GOT3 (cell line): ENCODE results near the gene NBPF6.
"Not testable (repeated sequence)": the region's sequence is repeated elsewhere in the genome, so short reads cannot be mapped to it uniquely, and the experiment has no call there.

Source experiments
- DNase-seq: peaks from one replicate; lab custom pipeline; 2025; ENCODE audit warnings: mixed read lengths; lab: John Stamatoyannopoulos, UW

Gene NBPF6, protein sequence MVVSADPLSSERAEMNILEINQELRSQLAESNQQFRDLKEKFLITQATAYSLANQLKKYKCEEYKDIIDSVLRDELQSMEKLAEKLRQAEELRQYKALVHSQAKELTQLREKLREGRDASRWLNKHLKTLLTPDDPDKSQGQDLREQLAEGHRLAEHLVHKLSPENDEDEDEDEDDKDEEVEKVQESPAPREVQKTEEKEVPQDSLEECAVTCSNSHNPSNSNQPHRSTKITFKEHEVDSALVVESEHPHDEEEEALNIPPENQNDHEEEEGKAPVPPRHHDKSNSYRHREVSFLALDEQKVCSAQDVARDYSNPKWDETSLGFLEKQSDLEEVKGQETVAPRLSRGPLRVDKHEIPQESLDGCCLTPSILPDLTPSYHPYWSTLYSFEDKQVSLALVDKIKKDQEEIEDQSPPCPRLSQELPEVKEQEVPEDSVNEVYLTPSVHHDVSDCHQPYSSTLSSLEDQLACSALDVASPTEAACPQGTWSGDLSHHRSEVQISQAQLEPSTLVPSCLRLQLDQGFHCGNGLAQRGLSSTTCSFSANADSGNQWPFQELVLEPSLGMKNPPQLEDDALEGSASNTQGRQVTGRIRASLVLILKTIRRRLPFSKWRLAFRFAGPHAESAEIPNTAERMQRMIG

GRCh38 chr1:108450043-108450442 lies at the start of gene NBPF6:
TSS of gene NBPF6 (plus strand) at chr1:108450343. CDS start at chr1:108450602, 259 bp downstream.
- DNase-seq, result not testable (repeated sequence)

GRCh38 chr1:108411098-108411833 lies 38.9 kb upstream of the NBPF6 start:
- DNase-seq, result not testable (repeated sequence)

GRCh38 chr1:108420129-108420528 lies 30.0 kb upstream of the NBPF6 start:
- DNase-seq, result not testable (repeated sequence)

DNA sequence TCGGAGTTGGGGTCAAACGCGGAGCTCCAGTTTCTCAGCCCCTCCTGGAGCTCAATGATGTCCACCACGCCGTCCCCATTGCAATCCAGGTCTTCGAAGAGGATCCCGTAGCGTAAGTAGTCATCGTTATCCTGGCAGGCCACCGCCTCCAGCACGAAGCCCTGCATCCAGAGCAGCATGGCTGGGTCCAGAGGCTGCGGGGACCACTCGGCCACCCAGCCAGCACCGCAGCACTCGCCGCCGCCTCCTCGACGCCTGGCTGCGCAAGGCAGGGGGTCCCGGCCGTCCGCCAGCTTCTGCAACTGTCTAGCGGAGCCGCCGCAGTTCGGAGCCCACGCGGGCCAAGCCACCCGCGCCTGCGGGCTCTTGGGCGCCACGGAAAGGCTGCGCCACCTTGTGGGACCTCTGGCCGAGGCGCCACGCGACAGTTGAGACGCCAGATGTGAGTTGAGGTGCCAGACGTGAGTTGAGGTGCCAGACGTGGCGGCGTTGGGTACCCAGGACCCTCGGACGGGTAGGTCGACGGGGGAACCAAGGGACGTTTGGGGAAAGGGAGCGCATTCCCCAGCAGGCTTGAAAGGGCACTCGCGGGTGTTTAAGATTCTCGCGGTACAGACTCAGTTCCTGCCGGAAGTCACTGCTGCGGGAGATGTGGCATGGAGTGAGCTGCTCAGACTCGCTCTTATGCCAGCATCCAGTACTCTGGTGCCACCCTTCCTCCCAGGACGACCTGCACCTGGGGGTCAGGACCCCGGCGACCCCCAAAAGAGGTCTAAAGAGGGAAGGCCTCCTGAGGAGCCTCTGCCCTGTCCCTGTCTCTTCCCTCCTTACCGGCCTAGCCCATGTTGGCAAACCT lies 28.9 kb upstream of the NBPF6 start:
- DNase-seq, result not testable (repeated sequence)

GRCh38 chr1:108426877-108427276 lies 23.3 kb upstream of the NBPF6 start:
- DNase-seq, result not testable (repeated sequence)

DNA sequence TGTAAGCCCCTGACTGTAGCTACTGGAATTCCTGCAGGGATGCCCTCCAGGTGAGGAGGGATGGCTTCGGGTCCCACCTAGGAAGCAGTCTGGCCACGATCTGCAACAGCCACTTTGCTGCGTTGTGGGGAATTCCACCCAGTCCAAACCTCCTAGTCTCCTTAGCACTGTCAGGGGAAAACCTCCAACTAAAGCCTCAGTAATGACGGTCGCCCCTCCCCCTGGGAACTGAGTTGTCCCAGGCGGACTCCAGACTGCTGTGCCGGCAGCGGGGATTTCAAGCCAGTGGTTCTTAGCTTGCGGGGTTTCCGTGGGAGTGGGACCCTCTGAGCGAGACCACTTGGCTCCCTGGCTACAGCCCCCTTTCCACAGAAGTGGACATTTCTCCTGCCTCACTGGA lies 18.1 kb upstream of the NBPF6 start:
- DNase-seq, result not testable (repeated sequence)

DNA sequence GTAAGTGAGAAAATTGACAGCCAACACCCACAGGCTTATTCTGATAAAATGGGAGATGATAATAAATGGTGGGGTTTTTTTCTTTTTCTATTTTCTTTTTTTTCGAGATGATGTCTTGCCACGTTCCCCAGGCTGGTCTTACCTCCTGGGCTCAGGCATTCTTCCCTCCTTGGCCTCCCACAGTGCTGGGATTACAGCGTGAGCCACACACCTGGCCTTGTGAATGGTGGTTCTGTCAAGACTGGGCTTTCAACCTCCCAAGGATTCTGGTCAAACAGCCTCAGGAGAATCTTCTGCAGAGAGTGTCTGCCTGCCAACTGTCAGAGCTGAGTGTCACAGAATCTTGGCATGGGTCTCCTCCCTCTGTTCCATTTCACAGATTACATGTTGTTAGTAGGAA lies 16.7 kb upstream of the NBPF6 start:
- not testable (repeated sequence) for DNase-seq

DNA sequence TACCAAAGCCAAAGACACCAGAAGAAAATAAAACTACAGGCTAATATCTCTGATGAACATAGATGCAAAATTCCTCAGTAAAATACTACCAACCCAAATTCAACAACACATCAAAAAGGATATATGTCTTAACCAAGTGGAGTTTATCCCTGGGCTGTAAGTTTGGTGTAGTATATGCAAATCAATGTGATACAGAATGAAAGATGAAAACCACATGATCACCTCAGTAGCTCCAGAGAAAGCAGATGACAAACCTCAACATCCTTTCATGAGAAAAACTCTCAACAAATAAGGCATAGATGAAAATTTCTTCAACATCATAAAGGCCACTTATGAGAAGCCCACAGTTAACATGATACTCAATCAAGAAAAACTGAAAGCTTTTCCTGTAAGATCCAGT lies 11.6 kb upstream of the NBPF6 start:
- DNase-seq, result not testable (repeated sequence)

DNA sequence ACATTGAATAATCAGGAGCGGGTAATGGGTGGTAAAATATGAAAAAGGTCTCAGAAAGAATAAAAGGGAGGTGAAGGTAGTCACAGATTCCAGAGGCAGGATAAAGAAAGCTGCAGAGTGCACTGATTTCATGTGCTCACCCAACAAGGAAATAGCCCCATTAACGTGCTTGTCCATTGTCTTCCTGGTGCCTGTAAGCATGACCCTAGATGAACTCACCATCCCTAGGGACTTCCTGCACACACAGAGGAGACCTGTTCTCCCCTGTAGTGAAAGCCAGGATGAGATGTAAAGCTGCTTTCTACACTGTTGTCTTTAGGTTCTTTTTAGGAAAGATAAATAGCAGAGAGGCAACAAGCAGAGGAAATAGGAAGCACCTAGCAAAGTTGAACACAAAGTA lies 4.4 kb downstream of the NBPF6 start:
- DNase-seq, result not testable (repeated sequence)

- DNase-seq, result not testable (repeated sequence)
These were observed 8.5 kb downstream of the NBPF6 start for GRCh38 chr1:108458661-108459060.

DNA sequence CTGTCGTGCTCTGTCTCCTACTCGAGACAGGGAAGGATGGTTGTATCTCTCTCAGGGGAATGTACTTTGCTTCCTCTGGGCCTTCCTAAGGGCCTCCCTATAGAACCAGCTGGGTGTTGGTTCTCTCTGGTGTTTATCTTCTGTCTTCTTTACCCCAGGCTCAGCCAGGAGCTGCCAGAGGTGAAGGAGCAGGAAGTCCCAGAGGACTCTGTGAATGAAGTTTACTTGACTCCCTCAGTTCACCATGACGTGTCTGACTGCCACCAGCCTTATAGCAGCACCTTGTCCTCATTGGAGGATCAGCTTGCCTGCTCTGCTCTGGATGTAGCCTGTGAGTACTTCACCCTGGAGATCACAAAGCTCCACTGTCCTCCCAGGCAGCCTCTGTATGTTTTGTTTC lies 11.6 kb downstream of the NBPF6 start:
- not testable (repeated sequence) for DNase-seq

DNA sequence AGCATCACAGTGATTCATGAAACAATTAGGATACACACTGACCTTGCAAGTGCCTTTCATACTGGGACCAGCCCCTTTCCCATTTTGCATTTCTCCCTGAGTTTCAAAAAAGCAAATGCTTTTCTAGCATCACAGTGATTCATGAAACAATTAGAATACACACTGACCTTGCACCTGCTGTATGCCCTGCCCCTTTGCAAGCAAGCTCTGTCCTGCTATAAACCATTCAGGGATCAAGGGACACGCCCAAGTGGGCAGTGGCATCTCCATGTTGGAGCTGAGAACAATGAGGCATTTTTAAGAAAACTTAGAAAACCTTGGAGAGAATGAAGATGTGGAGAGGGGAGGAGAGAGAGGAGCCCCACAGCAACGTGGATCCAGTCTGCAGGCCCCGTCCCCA lies 13.8 kb downstream of the NBPF6 start:
- not testable (repeated sequence) for DNase-seq

DNA sequence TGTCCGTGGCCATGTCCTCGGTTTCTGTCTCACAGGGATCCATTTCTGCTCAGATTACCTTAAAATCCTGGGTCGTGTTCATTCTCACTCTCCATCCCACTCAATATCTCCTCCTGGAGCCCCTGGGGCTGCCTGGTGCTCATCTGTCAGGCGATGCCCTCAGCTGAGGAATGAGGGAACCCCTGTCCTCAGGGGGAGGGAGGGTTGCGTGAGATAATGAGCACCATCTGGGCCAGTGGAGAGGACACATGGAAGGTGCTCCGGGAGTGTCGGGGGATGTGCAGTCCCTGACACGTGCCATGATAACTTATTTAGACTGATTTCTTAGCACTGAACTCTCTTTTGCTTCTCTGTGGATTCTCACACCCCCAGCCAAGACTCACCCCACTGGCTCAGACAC lies 16.0 kb downstream of the NBPF6 start:
- DNase-seq, result not testable (repeated sequence)

DNA sequence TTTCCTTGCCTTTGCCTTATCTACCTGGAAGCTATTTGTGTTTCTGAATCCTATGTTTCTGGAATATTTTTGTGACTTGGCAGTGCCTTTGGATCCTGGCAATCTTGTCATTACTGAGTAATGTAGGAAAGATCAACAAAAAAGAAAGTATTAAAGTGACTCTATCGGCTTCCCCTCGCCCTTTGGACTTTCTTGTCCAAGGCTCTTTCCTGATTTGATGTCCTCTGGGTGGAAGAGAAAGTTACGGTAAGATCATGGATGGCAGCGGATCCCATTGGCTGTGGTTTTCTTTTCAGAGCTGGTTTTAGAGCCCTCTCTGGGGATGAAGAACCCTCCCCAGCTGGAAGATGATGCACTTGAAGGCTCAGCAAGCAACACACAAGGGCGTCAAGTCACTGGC lies 17.0 kb downstream of the NBPF6 start:
- not testable (repeated sequence) for DNase-seq

DNA sequence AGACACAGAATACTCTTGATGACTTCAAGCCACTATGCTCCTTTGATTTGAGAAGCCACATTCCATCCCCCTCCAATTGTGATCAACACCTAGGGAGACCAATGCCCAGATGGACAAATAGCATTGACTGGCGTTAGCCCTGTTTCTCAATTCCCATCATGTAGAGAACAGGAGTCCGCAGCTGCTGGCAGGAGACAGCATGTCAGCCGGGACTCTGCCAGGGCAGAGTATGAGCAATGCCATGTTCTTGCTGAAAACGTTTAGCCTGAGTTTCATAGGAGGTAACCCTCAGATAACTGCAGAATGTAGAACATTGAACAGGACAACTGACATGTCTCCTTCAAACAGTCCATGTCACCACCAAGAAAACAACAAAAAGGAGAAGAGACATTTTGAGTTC lies 20.6 kb downstream of the NBPF6 start:
- DNase-seq, result not testable (repeated sequence)

GRCh38 chr1:108474516-108474915 lies 24.4 kb downstream of the NBPF6 start:
- not testable (repeated sequence) for DNase-seq

DNA sequence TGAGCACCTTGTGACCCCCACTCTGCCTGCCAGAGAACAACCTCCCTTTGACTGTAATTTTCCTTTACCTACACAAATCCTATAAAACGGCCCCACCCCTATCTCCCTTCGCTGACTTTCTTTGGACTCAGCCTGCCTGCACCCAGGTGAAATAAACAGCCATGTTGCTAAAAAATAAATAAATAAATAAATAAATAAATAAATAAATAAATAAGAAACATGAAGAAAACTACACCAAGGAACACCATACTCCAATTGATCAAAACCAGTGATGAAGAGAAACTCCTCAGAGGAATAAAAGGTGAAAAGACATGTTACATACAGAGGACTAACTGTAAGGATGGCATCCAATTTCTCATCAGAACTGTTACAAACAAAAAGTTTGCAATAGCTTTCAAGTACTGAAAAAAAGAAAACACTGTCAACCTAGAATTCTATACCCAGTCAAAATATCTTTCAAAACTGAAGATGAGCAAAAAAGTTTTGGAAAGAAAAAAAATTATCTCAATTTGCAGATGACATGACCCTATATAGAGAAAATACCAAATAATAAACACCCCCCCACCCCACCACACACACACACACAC lies 28.4 kb downstream of the NBPF6 start:
- DNase-seq, result no peak

DNA sequence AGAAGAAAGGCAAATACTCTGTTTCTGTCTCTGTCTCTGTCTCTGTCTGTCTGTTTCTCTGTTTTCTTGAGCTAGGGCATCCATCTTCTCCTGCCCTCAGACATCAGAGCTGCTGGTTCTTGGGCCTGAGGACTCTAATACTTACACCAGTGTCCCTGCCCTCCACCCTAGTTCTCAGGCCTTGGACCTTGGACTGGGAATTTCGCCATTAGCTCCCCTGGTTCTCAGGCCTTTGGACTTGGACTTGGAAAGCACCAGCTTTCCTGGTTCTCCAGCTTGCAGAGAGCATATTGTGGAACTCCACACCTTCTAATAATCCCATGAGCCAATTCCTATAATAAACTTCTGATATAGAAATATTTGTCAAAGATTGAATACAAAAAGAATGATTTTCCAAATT lies 32.6 kb downstream of the NBPF6 start:
- DNase-seq, result no peak

DNA sequence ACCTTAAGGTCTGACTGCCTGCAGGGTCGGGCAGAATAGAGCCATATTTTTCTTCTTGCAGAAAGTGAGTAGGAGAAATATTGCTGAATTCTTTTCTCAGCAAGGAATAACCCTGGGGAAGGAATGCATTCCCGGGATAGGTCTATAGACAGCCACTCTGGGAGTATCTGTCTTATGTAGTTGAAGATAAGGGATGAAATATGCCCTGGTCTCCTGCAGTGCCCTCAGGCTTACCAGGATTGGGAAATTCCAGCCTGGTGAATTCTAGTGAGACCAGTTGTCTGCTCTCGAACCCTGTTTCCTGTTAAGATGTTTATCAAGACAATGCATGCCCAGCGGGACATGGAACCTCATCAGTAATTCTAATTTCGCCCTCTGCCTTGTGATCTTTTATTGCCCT lies 35.8 kb downstream of the NBPF6 start:
- not testable (repeated sequence) for DNase-seq

GRCh38 chr1:108486707-108487106 lies 36.6 kb downstream of the NBPF6 start:
- not testable (repeated sequence) for DNase-seq

DNA sequence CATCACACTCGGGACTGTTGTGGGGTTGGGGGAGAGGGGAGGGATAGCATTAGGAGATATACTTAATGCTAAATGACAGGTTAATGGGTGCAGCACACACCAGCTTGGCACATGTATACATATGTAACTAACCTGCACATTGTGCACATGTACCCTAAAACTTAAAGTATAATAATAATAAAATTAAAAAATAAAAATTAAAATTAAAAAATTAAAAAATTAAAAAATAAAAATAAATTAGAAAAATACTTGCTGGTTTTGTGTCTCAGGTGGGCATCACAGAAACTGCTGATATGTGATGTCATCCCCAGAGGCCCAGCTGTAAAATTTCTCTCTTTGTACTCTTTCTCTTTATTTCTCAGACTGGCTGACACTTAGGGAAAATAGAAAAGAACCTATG lies 44.9 kb downstream of the NBPF6 start:
- not testable (repeated sequence) for DNase-seq
